NCI-H146 treated with DMSO at 0.1 percent for 48 hours (cell line): ENCODE results near the gene MYPOP.
A peak's percentile ranks its signal among the peaks of the same experiment; 100 is the strongest.
"Not testable (repeated sequence)": the region's sequence is repeated elsewhere in the genome, so short reads cannot be mapped to it uniquely, and the experiment has no call there.

Experiments
- DNase-seq: peaks from one replicate; lab custom pipeline; 2025; ENCODE audit not compliant: unreplicated experiment; lab: John Stamatoyannopoulos, UW

The MYPOP gene

GRCh38 chr19:45883881-45884681 is 18.3 kb downstream of the MYPOP start:
- no peak for DNase-seq

DNA sequence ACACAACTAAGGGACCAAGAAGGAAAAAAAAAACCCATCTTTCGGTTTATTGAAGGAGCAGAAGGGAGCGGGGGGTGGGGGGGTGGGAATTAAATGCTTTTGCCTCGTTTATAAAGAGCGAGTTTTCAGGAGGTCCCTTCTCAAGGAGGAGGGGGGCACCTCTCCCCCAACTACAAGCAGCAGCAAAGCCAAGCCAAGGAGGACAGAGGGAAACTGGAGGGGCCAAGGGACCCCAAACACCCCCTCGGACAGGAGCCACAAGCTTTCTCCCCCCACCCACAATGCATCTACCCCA is 18.9 kb downstream of the MYPOP start:
- DNase-seq: no peak

GRCh38 chr19:45882652-45883585 is 19.5 kb downstream of the MYPOP start:
- DNase-seq: peak; percentile 73

GRCh38 chr19:45881909-45882528 is 20.4 kb downstream of the MYPOP start:
- peak; percentile 74 for DNase-seq

- peak; percentile 5 for DNase-seq
Measured at GRCh38 chr19:45881082-45881908, 21.1 kb downstream of the MYPOP start.

GRCh38 chr19:45879971-45880370 is 22.4 kb downstream of the MYPOP start:
- no peak for DNase-seq

DNA sequence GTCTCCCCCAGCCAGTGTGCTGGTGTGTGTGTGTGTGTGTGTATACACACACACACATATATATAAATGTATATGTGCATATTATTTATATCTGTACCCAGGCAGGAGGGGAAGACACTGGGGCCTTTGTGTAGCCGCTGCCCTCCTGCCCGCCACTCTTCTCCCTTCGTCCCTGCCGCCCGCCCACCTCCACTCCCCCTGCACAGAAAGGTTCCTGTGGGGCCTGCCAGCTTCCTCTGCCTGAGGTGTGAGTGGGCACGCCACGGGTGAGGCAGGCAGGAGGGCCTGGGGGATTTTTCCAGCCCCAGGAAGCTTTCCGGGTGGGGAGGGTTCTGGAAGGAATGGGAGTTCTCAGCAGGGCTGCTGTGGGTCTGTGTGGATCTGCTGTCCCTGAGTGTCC is 23.4 kb downstream of the MYPOP start:
- no peak for DNase-seq

GRCh38 chr19:45878043-45878794 is 24.2 kb downstream of the MYPOP start:
- no peak for DNase-seq

DNA sequence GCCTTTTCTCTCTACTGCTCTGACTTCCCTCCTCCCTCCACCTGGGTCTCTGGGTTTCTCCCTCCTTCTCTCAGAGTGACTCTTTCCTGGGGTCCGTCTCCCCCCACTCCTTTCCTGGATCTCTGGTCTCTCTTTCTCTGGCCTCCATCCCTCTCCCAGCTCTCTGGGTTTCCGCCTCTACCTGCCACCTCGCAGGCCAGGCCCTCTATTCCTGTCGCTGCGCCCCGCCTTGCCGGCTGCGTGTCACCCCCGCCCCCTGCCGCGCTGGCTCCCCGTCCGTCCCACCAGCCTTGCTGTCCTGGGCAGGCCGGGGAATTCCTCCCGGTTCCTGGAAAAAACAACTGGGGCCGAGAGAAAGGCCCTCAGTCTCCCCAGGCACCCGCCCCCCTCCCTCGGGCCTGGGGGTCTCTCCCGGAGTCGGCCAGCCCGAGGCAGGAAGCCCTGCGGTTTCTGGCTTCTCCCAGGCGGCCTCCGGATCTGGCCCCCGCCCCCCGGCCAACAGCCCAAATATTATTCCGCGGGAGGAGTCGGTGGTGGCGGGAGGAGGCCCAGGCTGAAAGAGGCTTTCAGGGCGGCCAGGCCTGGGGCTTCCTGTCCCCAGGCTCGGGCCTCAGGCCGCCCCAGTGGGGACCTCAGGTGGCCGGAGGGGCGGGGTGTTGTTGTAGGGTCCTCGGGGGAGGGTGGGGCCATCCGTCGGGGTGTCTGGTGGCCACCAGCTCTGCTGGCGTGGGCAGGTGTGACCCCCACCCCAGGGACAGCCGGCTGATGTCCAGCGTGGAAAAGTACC is 25.8 kb downstream of the MYPOP start:
- no peak for DNase-seq

- DNase-seq: no peak
Measured at GRCh38 chr19:45876161-45876410, 26.3 kb downstream of the MYPOP start.

DNA sequence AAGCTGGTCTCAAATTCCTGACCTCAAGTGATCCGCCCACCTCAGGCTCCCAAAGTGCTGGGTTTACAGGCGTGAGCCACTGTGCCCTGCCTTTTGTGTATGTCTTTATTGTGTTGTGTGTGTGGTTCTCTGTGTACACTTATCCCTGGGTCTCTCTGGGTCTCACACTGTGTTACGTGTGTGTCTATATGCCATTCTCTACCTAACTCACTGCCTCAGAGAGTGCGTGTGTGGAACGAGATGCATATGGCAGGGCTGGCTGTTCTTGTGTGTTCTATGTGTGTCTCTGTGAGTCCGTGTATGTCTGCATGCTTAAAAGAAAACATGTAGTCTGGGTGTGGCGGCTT is 27.8 kb downstream of the MYPOP start:
- DNase-seq: no peak

- no peak for DNase-seq
Measured at GRCh38 chr19:45873219-45873772, 29.1 kb downstream of the MYPOP start.

DNA sequence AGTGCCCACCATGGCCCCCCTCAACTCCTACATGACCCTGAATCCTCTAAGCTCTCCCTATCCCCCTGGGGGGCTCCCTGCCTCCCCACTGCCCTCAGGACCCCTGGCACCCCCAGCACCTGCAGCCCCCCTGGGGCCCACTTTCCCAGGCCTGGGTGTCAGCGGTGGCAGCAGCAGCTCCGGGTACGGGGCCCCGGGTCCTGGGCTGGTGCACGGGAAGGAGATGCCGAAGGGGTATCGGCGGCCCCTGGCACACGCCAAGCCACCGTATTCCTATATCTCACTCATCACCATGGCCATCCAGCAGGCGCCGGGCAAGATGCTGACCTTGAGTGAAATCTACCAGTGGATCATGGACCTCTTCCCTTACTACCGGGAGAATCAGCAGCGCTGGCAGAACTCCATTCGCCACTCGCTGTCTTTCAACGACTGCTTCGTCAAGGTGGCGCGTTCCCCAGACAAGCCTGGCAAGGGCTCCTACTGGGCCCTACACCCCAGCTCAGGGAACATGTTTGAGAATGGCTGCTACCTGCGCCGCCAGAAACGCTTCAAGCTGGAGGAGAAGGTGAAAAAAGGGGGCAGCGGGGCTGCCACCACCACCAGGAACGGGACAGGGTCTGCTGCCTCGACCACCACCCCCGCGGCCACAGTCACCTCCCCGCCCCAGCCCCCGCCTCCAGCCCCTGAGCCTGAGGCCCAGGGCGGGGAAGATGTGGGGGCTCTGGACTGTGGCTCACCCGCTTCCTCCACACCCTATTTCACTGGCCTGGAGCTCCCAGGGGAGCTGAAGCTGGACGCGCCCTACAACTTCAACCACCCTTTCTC is 30.1 kb downstream of the MYPOP start:
- DNase-seq: no peak

GRCh38 chr19:45870798-45871197 is 31.6 kb downstream of the MYPOP start:
- DNase-seq: no peak

DNA sequence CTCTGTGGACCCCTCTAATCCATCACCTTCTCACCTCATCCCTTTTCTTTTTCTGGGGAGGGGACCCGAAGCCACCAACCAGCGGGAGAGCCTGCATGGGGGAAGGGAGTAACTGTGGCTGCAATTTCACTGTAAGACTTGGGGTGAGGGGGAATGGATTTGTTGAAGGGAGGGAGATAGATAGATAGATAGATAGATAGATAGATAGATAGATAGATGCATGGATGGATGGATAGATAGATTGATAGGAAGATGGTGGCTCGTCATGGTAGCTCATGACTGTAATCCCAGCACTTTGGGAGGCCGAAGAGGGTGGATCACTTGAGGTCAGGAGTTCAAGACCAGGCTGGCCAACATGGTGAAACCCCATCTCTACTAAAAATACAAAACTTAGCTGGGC is 35.2 kb downstream of the MYPOP start:
- DNase-seq: not testable (repeated sequence)

DNA sequence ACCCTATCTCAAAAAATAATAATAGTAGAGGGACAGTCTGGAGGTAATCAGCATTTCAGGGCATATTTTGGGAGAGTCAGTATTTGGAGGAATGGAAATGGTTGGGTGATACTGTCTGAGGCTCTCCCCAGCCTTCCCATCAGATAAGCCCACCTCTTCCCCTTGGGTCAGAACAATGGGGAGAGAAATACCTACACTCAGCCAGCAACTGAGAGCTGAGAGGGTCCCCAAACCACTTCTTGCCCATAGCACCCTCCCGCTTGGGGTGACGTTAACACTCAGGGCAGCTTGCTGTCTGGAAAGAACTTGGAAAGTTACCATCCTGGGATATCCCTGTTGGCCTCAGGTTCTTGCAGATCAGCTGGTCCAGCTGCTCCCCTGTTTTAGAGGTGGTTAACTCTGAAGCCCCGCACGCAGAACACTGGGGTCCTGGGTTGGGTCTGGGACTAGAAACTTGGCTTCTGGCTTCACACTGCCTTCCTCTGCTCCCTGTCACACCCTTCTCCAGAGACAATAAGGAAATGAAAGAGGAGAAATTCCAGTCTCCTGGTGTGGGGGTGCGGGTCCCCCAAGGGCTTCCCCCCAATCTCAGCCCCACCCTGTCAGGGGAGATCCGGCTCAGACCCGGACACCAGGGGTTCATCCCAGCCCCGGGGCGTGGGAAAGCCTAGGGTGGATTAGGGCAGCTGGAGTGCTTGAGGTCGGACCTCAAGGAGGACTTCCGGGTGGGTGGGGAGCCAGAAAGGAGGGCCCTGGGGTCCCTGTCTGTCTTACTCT is 35.8 kb downstream of the MYPOP start:
- no peak for DNase-seq

GRCh38 chr19:45865269-45865948 is 37.0 kb downstream of the MYPOP start:
- DNase-seq: no peak
